Endothelial cell (in vitro differentiated cells): ENCODE results near the gene GRIK5. TPM values are rescaled to one million over a fixed set of nuclear protein-coding genes. Genes with fewer than 3 reads are reported as not detected.
A peak's percentile ranks its signal among the peaks of the same experiment; 100 is the strongest.

ENCODE experiments used
- DNase-seq: peaks from one replicate; pipeline ENCODE4 v3.0.0; 2021; ENCODE audit warnings: low spot score
- H3K27ac Mint-ChIP-seq: one replicate; pipeline ENCODE4 v1.8.0; 2021; ENCODE audit warnings: mixed read lengths, inconsistent platforms; ENCODE audit not compliant: unreplicated experiment
- H3K27me3 Mint-ChIP-seq: one replicate; pipeline ENCODE4 v1.8.0; 2021; ENCODE audit warnings: mild to moderate bottlenecking, moderate library complexity, mixed read lengths, inconsistent platforms; ENCODE audit not compliant: unreplicated experiment
- H3K36me3 Mint-ChIP-seq: one replicate; pipeline ENCODE4 v1.8.0; 2021; ENCODE audit warnings: mild to moderate bottlenecking, low read depth, mixed read lengths, inconsistent platforms; ENCODE audit not compliant: unreplicated experiment
- H3K4me1 Mint-ChIP-seq: one replicate; pipeline ENCODE4 v1.8.0; 2021; ENCODE audit warnings: mild to moderate bottlenecking, mixed read lengths, inconsistent platforms; ENCODE audit not compliant: unreplicated experiment
- H3K4me3 Mint-ChIP-seq: one replicate; pipeline ENCODE4 v1.8.0; 2021; ENCODE audit warnings: mild to moderate bottlenecking, mixed read lengths, inconsistent platforms; ENCODE audit not compliant: unreplicated experiment
- H3K9me3 Mint-ChIP-seq: one replicate; pipeline ENCODE4 v1.8.0; 2021; ENCODE audit warnings: mixed read lengths, inconsistent platforms; ENCODE audit not compliant: unreplicated experiment
- total RNA-seq: library from RNA; stranded (reverse); fragmentation: NEBNext Ultra II Directional; extraction: Animal tissue kit (Norgen Biotek cat#: 25700); gene quantifications from one replicate; pipeline ENCODE4 v1.2.1, GENCODE V29; 2021; ENCODE audit not compliant: unreplicated experiment
- TF ChIP-seq, protein P1 (sequence below): fragments of 200-600 bp; sonication (generic); IDR thresholded peaks from one replicate; pipeline ENCODE4 v1.5.0; 2021; ENCODE audit warnings: antibody characterized with exemption; ENCODE audit not compliant: unreplicated experiment

GRIK5 gene
- total RNA-seq, 1 donor from 2014 or later = 18.4 TPM

DNA sequence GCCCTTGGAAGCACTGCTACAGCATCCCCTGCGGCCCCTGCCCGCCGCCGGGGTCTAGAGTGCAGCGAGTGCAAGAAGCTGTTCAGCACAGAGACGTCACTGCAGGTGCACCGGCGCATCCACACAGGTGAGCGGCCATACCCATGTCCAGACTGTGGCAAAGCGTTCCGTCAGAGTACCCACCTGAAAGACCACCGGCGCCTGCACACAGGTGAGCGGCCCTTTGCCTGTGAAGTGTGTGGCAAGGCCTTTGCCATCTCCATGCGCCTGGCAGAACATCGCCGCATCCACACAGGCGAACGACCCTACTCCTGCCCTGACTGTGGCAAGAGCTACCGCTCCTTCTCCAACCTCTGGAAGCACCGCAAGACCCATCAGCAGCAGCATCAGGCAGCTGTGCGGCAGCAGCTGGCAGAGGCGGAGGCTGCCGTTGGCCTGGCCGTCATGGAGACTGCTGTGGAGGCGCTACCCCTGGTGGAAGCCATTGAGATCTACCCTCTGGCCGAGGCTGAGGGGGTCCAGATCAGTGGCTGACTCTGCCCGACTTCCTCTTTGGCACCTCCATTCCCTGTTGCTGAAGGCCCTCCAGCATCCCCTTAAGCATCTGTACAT is 10.9 kb upstream of the GRIK5 start:
- DNase-seq = no peak
- no peaks in the 10 kb centered on the region for H3K9me3 Mint-ChIP-seq
- H3K27ac Mint-ChIP-seq = no peak overlapping the region
- peaks cover 36% of the 10 kb centered on the region for H3K36me3 Mint-ChIP-seq
- H3K27me3 Mint-ChIP-seq = peaks cover 20% of the 10 kb centered on the region
- H3K4me3 Mint-ChIP-seq = no peak overlapping the region
- peaks cover 19% of the 10 kb centered on the region for H3K4me1 Mint-ChIP-seq
- TF ChIP-seq, protein P1, sequence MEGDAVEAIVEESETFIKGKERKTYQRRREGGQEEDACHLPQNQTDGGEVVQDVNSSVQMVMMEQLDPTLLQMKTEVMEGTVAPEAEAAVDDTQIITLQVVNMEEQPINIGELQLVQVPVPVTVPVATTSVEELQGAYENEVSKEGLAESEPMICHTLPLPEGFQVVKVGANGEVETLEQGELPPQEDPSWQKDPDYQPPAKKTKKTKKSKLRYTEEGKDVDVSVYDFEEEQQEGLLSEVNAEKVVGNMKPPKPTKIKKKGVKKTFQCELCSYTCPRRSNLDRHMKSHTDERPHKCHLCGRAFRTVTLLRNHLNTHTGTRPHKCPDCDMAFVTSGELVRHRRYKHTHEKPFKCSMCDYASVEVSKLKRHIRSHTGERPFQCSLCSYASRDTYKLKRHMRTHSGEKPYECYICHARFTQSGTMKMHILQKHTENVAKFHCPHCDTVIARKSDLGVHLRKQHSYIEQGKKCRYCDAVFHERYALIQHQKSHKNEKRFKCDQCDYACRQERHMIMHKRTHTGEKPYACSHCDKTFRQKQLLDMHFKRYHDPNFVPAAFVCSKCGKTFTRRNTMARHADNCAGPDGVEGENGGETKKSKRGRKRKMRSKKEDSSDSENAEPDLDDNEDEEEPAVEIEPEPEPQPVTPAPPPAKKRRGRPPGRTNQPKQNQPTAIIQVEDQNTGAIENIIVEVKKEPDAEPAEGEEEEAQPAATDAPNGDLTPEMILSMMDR = no peak

- H3K27ac Mint-ChIP-seq = no peak overlapping the region
- peaks cover 24% of the 10 kb centered on the region for H3K27me3 Mint-ChIP-seq
- H3K9me3 Mint-ChIP-seq = no peaks in the 10 kb centered on the region
Observed at GRCh38 chr19:42079886-42080763, 10.1 kb upstream of the GRIK5 start.

GRCh38 chr19:42079276-42079669 is 9.3 kb upstream of the GRIK5 start:
- peak overlapping the region; percentile 67 for H3K4me3 Mint-ChIP-seq
- TF ChIP-seq, protein P1 = no peak

More at GRCh38 chr19:42079886-42080763, 10.1 kb upstream of the GRIK5 start:
- Mint-ChIP-seq H3K36me3 (peaks cover 36% of the 10 kb centered on the region), H3K4me3 (peak overlapping the region; percentile 67), H3K4me1 (peaks cover 23% of the 10 kb centered on the region)
- TF ChIP-seq, protein P1 = no peak
- DNase-seq = no peak

DNA sequence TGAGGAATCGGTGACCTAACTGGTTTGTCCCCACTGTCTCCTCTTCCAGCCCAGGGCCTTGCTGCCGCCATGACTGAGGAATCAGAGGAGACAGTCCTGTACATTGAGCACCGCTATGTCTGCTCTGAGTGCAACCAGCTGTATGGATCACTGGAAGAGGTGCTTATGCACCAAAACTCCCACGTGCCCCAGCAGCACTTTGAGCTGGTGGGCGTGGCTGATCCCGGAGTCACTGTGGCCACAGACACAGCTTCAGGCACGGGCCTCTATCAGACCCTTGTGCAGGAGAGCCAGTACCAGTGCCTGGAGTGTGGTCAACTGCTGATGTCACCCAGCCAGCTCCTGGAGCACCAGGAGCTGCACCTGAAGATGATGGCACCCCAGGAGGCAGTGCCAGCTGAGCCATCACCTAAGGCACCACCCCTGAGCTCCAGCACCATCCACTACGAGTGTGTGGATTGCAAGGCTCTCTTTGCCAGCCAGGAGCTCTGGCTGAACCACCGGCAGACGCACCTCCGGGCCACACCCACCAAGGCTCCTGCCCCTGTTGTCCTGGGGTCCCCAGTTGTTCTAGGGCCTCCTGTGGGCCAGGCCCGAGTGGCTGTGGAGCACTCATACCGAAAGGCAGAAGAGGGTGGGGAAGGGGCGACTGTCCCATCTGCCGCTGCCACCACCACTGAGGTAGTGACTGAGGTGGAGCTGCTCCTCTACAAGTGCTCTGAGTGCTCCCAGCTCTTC is 8.7 kb upstream of the GRIK5 start:
- Mint-ChIP-seq H3K27me3 (peaks cover 30% of the 10 kb centered on the region), H3K4me3 (peak overlapping the region; percentile 98), H3K9me3 (no peaks in the 10 kb centered on the region), H3K27ac (no peak overlapping the region), H3K36me3 (peaks cover 36% of the 10 kb centered on the region), H3K4me1 (peaks cover 28% of the 10 kb centered on the region)
- DNase-seq = no peak
- TF ChIP-seq, protein P1 = no peak

More at GRCh38 chr19:42079276-42079669, 9.3 kb upstream of the GRIK5 start:
- no peak for DNase-seq
- no peak overlapping the region for H3K27ac Mint-ChIP-seq
- H3K4me1 Mint-ChIP-seq = peaks cover 28% of the 10 kb centered on the region
- H3K27me3 Mint-ChIP-seq = peaks cover 30% of the 10 kb centered on the region
- H3K9me3 Mint-ChIP-seq = no peaks in the 10 kb centered on the region
- peaks cover 36% of the 10 kb centered on the region for H3K36me3 Mint-ChIP-seq
